Ovary (tissue), 3 donors: ENCODE results near the gene GALNT16.
"Not testable (repeated sequence)": the region's sequence is repeated elsewhere in the genome, so short reads cannot be mapped to it uniquely, and the experiment has no call there.

Experiments
- POLR2A ChIP-seq: fragments of 450-650 bp; IDR thresholded peaks from one replicate; pipeline ENCODE4 v1.6.1; 2017; ENCODE audit warnings: antibody characterized with exemption, mild to moderate bottlenecking, moderate library complexity
- TF ChIP-seq, protein P1 (sequence below), 3 donors: fragments of 450-650 bp in 2 of 3; fragments of 200-600 bp in 1 of 3; IDR thresholded peaks; one replicate each; pipeline versions ENCODE4 v1.5.1 to v1.8.0; 2016 to 2022; ENCODE audit warnings: antibody characterized with exemption in 3 of 3, mild to moderate bottlenecking in 1 of 3
- donor health status: DM: no; HTN: no; CAD: no.

DNA sequence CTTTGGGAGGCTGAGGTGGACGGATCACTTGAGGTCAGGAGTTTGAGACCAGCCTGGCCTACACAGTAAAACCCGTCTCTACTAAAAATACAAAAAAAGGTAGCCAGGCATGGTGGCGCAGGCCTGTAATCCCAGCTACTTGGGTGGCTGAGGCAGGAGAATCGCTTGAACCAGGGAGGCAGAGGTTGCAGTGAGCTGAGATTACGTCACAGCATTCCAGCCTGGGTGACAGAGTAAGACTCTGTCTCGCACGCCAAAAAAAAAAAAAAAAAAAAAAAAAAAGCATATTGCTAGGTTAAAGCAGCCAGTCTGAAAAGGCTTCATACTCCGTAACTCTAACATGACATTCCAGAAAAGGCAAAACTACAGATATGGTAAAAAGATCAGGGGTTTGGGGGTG lies 131.4 kb downstream of the GALNT16 start:
- TF ChIP-seq, protein P1, sequence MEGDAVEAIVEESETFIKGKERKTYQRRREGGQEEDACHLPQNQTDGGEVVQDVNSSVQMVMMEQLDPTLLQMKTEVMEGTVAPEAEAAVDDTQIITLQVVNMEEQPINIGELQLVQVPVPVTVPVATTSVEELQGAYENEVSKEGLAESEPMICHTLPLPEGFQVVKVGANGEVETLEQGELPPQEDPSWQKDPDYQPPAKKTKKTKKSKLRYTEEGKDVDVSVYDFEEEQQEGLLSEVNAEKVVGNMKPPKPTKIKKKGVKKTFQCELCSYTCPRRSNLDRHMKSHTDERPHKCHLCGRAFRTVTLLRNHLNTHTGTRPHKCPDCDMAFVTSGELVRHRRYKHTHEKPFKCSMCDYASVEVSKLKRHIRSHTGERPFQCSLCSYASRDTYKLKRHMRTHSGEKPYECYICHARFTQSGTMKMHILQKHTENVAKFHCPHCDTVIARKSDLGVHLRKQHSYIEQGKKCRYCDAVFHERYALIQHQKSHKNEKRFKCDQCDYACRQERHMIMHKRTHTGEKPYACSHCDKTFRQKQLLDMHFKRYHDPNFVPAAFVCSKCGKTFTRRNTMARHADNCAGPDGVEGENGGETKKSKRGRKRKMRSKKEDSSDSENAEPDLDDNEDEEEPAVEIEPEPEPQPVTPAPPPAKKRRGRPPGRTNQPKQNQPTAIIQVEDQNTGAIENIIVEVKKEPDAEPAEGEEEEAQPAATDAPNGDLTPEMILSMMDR (IDR thresholded peaks at IDR 0.05): not testable (repeated sequence)
- TF ChIP-seq POLR2A: not testable (repeated sequence)
